Measurements from ENCODE around the gene TLE5.

The TLE5 gene

DNA sequence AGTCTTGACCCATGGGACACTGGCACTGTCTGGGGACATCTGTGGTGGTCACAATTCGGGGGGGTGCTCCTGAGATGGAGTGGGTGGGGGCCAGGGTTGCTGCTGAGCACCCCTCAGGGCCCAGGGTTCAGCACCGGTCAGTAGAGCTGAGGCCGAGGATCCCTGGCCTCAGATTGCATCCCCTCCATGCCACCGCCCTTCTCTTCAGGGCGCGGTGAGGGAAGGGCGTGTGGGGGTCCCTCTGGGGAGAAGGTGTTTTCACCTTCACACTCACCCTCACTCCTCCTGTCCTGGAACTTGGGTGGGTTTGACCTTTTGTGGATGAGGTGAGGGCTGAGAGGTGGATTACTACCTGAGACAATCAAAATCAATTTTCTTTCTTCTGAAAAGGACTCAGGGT is 45.4 kb upstream of the TLE5 start:
- DNase-seq: no peak
- H3K36me3 ChIP-seq (replicated peaks): no peaks in the 10 kb centered on the region
- no peak overlapping the region for H3K27ac ChIP-seq
- no peaks in the 10 kb centered on the region for H3K27me3 ChIP-seq (replicated peaks)
- TF ChIP-seq, protein P1, sequence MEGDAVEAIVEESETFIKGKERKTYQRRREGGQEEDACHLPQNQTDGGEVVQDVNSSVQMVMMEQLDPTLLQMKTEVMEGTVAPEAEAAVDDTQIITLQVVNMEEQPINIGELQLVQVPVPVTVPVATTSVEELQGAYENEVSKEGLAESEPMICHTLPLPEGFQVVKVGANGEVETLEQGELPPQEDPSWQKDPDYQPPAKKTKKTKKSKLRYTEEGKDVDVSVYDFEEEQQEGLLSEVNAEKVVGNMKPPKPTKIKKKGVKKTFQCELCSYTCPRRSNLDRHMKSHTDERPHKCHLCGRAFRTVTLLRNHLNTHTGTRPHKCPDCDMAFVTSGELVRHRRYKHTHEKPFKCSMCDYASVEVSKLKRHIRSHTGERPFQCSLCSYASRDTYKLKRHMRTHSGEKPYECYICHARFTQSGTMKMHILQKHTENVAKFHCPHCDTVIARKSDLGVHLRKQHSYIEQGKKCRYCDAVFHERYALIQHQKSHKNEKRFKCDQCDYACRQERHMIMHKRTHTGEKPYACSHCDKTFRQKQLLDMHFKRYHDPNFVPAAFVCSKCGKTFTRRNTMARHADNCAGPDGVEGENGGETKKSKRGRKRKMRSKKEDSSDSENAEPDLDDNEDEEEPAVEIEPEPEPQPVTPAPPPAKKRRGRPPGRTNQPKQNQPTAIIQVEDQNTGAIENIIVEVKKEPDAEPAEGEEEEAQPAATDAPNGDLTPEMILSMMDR (IDR thresholded peaks at IDR 0.05; ENCODE audit: low read depth, low read length, missing control alignments): no peak
- H3K4me3 ChIP-seq (ENCODE audit: low read depth, low read length): no peak overlapping the region
- in situ Hi-C loops (cut with HindIII; ENCODE audit: low pct_ligation_motif_present, low sequenced_read_pairs): no loop called here

DNA sequence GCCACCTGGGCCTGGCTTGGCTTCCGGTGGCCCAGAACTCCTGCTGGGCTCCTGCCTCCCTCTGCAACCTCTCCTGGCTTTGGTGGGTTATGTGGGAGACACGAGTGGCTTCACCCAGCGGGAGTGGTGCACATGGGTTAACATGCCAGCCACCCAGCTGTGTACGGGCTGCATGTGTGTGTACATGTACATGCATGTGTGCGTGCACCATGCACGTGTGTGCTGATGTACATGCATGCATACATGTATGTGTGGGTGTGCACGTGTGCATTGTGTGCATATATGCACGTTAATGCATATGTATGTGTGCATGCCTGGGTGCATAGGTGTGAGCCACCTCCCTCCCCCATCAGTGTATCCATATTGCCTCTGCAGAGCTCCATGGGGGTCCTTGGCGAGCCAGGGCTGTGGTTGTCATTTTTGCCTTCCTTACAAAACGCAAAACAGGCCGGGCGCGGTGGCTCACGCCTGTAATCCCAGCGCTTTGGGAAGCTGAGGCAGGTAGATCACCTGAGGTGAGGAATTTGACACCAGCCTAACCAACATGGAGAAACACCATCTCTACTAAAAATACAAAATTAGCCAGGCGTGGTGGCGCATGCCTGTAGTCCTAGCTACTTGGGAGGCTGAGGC is 44.3 kb upstream of the TLE5 start:
- Histone ChIP-seq H3K27ac (no peak overlapping the region), H3K27me3 (replicated peaks) (no peaks in the 10 kb centered on the region), H3K36me3 (replicated peaks) (no peaks in the 10 kb centered on the region), H3K4me3 (ENCODE audit: low read depth, low read length) (no peak overlapping the region)
- TF ChIP-seq, protein P1 (IDR thresholded peaks at IDR 0.05; ENCODE audit: low read depth, low read length, missing control alignments): no peak
- DNase-seq: no peak
- in situ Hi-C loops (cut with HindIII; ENCODE audit: low pct_ligation_motif_present, low sequenced_read_pairs): no loop called here

DNA sequence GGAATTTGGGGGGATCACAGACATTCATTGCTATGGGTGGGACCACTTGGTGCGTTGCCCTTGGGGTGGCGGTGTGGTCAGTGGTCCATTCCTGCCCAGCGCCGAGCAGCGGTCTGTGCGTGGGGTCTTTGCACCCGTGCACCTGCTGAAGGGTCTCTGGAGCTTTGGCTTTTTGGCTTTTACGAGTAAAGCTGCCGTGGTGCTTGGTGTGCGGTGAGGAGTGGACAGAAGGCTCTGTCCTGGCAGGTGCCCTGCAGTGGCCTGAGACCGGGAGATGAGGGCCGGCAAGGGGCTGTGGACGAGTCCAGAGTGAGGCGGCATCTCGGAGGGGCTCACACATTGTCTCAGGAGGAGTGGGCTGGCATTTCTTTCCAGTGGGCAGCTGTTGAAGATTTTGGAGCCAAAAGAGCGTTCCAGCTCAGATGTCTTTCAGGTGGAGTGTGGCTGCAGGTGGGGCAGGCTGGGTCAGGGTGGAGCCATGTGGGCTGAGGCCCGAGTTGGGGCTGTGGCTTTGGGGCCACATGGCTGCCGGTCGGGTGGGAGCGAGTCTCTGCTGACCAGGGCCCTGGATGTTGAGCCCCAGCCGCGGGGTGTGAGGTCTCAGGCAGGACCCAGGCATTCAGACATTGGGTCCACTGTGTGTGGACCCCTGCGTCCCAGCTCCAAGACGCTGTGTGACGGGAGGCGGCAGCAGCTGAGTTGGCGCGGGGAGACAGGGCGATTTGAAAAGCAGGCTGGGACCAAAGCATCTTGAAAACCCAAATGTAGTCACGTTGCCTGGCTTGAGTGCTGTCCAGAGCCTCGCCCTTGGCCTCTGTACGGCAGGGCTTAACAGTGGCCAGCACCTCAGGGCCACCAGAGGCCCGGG is 43.6 kb upstream of the TLE5 start:
- Histone ChIP-seq H3K4me3 (ENCODE audit: low read depth, low read length) (no peak overlapping the region), H3K36me3 (replicated peaks) (no peaks in the 10 kb centered on the region), H3K27ac (no peak overlapping the region), H3K27me3 (replicated peaks) (no peaks in the 10 kb centered on the region)
- TF ChIP-seq, protein P1 (IDR thresholded peaks at IDR 0.05; ENCODE audit: low read depth, low read length, missing control alignments): no peak
- in situ Hi-C loops (cut with HindIII; ENCODE audit: low pct_ligation_motif_present, low sequenced_read_pairs): no loop called here
- no peak for DNase-seq

DNA sequence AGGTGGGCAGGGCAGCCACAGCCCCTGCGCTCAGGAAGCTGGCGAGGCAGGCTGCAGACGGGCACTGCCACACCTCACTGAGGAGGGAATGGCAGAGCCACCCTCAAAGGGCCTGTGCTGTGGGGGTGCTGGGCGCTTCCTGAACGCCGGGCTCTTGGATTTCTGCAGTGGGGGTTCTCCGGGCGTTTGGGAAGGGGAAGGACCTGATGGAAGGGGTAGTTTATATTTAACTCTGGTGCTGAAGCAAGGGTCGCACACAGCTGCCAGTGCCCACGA is 42.4 kb upstream of the TLE5 start:
- Histone ChIP-seq H3K36me3 (replicated peaks) (no peaks in the 10 kb centered on the region), H3K27me3 (replicated peaks) (no peaks in the 10 kb centered on the region), H3K27ac (no peak overlapping the region), H3K4me3 (ENCODE audit: low read depth, low read length) (no peak overlapping the region)
- no peak for DNase-seq
- in situ Hi-C loops (cut with HindIII; ENCODE audit: low pct_ligation_motif_present, low sequenced_read_pairs): no loop called here
- TF ChIP-seq, protein P1 (IDR thresholded peaks at IDR 0.05; ENCODE audit: low read depth, low read length, missing control alignments): no peak

DNA sequence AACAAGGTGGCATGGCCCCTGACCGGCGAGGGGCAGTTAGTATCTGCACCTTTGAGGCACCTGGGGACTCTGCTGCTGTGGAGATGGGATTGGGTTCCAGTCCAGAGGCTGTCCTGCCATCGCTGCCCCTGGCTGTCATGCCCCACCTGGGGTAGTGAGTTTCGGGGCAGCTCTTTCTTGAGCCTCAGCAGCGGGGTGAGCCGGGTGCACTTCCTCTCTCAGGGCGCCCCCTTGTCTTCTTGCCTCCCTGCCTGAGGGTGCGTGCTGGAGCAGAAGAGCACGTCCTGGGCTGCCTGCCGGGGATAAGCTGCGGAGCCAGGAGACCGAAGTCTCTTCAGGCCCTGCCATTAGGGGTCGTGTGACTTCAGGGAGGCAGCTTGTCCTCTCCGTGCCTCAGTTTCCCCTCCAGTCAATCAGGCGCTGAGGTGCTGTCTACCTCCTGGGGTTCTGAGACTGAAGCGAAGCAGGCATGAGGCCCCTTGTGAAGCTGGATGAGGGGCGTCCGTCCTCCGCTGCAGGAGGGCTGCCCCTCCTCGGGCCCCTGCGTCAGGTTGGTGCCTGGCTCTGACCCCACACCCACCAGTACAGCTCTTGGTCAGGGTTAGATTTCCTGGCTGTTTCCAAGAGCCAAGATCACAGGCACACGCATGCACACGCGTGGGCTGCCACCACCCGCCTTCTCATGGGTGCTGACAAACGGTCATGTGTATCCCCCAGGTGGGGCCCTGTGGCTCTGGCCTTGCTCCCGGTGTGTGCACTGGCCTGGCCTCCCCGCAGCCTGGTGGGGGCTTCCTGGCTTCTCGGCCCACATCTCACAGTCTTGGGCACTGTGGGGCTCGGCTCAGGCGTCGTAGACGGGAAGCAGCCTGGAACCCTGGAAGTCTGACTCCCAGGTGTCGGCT is 40.2 kb upstream of the TLE5 start:
- no peaks in the 10 kb centered on the region for H3K36me3 ChIP-seq (replicated peaks)
- no peaks in the 10 kb centered on the region for H3K27me3 ChIP-seq (replicated peaks)
- in situ Hi-C loops (cut with HindIII; ENCODE audit: low pct_ligation_motif_present, low sequenced_read_pairs): no loop called here
- H3K27ac ChIP-seq: no peak overlapping the region
- H3K4me3 ChIP-seq (ENCODE audit: low read depth, low read length): no peak overlapping the region
- no peak for DNase-seq
- TF ChIP-seq, protein P1 (IDR thresholded peaks at IDR 0.05; ENCODE audit: low read depth, low read length, missing control alignments): no peak

All from brain microvascular endothelial cell (primary cell).